Osteocyte (in vitro differentiated cells): ENCODE results near the gene SNRPD2. TPM values are rescaled to one million over a fixed set of nuclear protein-coding genes. Genes with fewer than 3 reads are reported as not detected.

Experiments
- DNase-seq: peaks from one replicate; pipeline ENCODE4 v3.0.0; 2021; ENCODE audit warnings: mixed read lengths; ENCODE audit not compliant: unreplicated experiment; ENCODE audit errors: extremely low spot score
- H3K27ac Mint-ChIP-seq: one replicate; pipeline ENCODE4 v1.8.0; 2021; ENCODE audit warnings: mild to moderate bottlenecking, mixed read lengths; ENCODE audit not compliant: unreplicated experiment
- H3K27me3 Mint-ChIP-seq: one replicate; pipeline ENCODE4 v1.8.0; 2021; ENCODE audit warnings: mixed read lengths; ENCODE audit not compliant: unreplicated experiment
- H3K36me3 Mint-ChIP-seq: one replicate; pipeline ENCODE4 v1.8.0; 2021; ENCODE audit warnings: mixed read lengths; ENCODE audit not compliant: unreplicated experiment
- H3K4me1 Mint-ChIP-seq: one replicate; pipeline ENCODE4 v1.8.0; 2021; ENCODE audit warnings: mixed read lengths; ENCODE audit not compliant: unreplicated experiment
- H3K4me3 Mint-ChIP-seq: one replicate; pipeline ENCODE4 v1.8.0; 2021; ENCODE audit warnings: mild to moderate bottlenecking, moderate library complexity, mixed read lengths; ENCODE audit not compliant: unreplicated experiment
- H3K9me3 Mint-ChIP-seq: one replicate; pipeline ENCODE4 v1.8.0; 2021; ENCODE audit warnings: mixed read lengths; ENCODE audit not compliant: unreplicated experiment
- total RNA-seq: library from RNA; stranded (reverse); gene quantifications from 2 replicates; pipeline ENCODE4 v1.2.1, GENCODE V29; 2021
- TF ChIP-seq, protein P1 (sequence below): fragments of 200-600 bp; sonication (generic); IDR thresholded peaks from 2 replicates; pipeline ENCODE4 v1.5.0; 2021; ENCODE audit warnings: antibody characterized with exemption, mild to moderate bottlenecking, moderate library complexity

Gene SNRPD2
- total RNA-seq, 1 donor from 2014 or later = 366 TPM

DNA sequence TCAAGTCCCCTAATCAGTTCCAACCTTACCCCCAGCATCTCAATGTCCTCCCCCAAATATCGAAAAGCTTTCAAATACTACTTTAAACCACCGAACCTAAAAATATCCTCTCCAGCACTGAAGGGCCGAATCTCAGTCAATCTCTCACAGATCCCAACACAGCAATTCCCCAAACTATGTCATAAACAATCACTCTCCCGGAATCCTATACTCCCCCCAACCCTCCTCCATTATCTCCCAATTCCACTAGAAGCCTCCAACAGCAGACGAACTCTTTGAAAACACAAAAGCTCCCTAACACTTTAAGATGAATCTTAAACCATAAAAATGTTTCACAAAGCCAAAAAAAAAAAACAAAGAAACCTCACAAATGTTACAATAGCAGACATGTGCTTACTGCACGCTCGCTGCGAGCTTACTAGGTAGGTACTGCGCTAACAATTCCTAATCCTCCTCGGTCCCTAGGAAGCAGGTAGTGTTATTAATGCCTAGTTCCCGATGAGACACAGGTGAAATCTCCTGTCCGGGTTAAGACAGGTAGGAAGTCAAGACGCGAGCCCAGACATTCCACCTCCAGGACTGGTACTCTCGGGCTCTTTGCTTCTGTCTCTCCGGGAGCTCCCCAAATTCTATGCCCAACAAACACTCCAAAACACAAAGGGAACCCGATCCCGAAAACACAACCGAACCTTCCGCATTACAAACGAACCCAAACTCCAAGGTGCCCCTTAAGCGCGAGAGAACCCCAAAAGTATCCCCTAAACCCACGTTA is 24.8 kb upstream of the SNRPD2 start:
- peaks cover 12% of the 10 kb centered on the region for H3K36me3 Mint-ChIP-seq
- no peaks in the 10 kb centered on the region for H3K27me3 Mint-ChIP-seq
- peak overlapping the region; percentile 96 for H3K4me3 Mint-ChIP-seq
- peak overlapping the region; percentile 100 for H3K27ac Mint-ChIP-seq
- TF ChIP-seq, protein P1, sequence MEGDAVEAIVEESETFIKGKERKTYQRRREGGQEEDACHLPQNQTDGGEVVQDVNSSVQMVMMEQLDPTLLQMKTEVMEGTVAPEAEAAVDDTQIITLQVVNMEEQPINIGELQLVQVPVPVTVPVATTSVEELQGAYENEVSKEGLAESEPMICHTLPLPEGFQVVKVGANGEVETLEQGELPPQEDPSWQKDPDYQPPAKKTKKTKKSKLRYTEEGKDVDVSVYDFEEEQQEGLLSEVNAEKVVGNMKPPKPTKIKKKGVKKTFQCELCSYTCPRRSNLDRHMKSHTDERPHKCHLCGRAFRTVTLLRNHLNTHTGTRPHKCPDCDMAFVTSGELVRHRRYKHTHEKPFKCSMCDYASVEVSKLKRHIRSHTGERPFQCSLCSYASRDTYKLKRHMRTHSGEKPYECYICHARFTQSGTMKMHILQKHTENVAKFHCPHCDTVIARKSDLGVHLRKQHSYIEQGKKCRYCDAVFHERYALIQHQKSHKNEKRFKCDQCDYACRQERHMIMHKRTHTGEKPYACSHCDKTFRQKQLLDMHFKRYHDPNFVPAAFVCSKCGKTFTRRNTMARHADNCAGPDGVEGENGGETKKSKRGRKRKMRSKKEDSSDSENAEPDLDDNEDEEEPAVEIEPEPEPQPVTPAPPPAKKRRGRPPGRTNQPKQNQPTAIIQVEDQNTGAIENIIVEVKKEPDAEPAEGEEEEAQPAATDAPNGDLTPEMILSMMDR = no peak
- peaks cover 25% of the 10 kb centered on the region for H3K4me1 Mint-ChIP-seq
- H3K9me3 Mint-ChIP-seq = no peaks in the 10 kb centered on the region
- DNase-seq = no peak

- Mint-ChIP-seq H3K27me3 (no peaks in the 10 kb centered on the region), H3K36me3 (peaks cover 15% of the 10 kb centered on the region), H3K9me3 (no peaks in the 10 kb centered on the region), H3K4me3 (no peak overlapping the region), H3K4me1 (peaks cover 29% of the 10 kb centered on the region), H3K27ac (no peak overlapping the region)
- no peak for DNase-seq
- TF ChIP-seq, protein P1 = no peak
These were observed 23.4 kb upstream of the SNRPD2 start for GRCh38 chr19:45715139-45715538.

- Mint-ChIP-seq H3K4me3 (no peak overlapping the region), H3K27ac (no peak overlapping the region)
These were observed 21.4 kb upstream of the SNRPD2 start for GRCh38 chr19:45713141-45713540.

GRCh38 chr19:45712699-45713067 is 20.9 kb upstream of the SNRPD2 start:
- H3K4me1 Mint-ChIP-seq = peaks cover 21% of the 10 kb centered on the region
- DNase-seq = no peak
- no peaks in the 10 kb centered on the region for H3K9me3 Mint-ChIP-seq
- no peak overlapping the region for H3K4me3 Mint-ChIP-seq
- H3K36me3 Mint-ChIP-seq = peaks cover 14% of the 10 kb centered on the region
- TF ChIP-seq, protein P1 = no peak
- no peaks in the 10 kb centered on the region for H3K27me3 Mint-ChIP-seq
- no peak overlapping the region for H3K27ac Mint-ChIP-seq

More at GRCh38 chr19:45713141-45713540, 21.4 kb upstream of the SNRPD2 start:
- H3K36me3 Mint-ChIP-seq = peaks cover 14% of the 10 kb centered on the region
- TF ChIP-seq, protein P1 = no peak
- H3K27me3 Mint-ChIP-seq = no peaks in the 10 kb centered on the region
- peaks cover 25% of the 10 kb centered on the region for H3K4me1 Mint-ChIP-seq
- no peaks in the 10 kb centered on the region for H3K9me3 Mint-ChIP-seq
- no peak for DNase-seq

- H3K4me3 Mint-ChIP-seq = no peak overlapping the region
- peaks cover 18% of the 10 kb centered on the region for H3K4me1 Mint-ChIP-seq
- TF ChIP-seq, protein P1 = no peak
- no peaks in the 10 kb centered on the region for H3K9me3 Mint-ChIP-seq
- no peak for DNase-seq
- H3K27me3 Mint-ChIP-seq = no peaks in the 10 kb centered on the region
- no peak overlapping the region for H3K27ac Mint-ChIP-seq
- peaks cover 14% of the 10 kb centered on the region for H3K36me3 Mint-ChIP-seq
These were observed 20.3 kb upstream of the SNRPD2 start for GRCh38 chr19:45711851-45712698.
